H9 (cell line): ENCODE data around the gene DGKH. TPM values are rescaled to one million over a fixed set of nuclear protein-coding genes. Genes with fewer than 3 reads are reported as not detected.

ENCODE experiments used
- DNase-seq: peaks from one replicate; pipeline ENCODE4 v3.0.0-alpha.2; 2017
- H2AFZ ChIP-seq: one replicate; pipeline ENCODE4 v1.6.1; 2013; ENCODE audit warnings: mild to moderate bottlenecking, low read length, control low read depth, moderate library complexity
- H2AK5ac ChIP-seq: 2 replicates; pipeline ENCODE4 v1.6.1; 2013; ENCODE audit warnings: low read length, control low read depth, mixed read lengths; ENCODE audit not compliant: insufficient read length
- H2BK120ac ChIP-seq: one replicate; pipeline ENCODE4 v1.6.1; 2013; ENCODE audit warnings: low read depth, mild to moderate bottlenecking, low read length, control low read depth, inconsistent platforms; ENCODE audit not compliant: poor library complexity, severe bottlenecking
- H2BK12ac ChIP-seq: 2 replicates; pipeline ENCODE4 v1.6.1; 2013; ENCODE audit warnings: low read length, control low read depth, mixed read lengths, low read depth; ENCODE audit not compliant: insufficient read length
- H2BK15ac ChIP-seq: 2 replicates; pipeline ENCODE4 v1.6.1; 2013; ENCODE audit warnings: low read depth, low read length, control low read depth
- H2BK20ac ChIP-seq: one replicate; pipeline ENCODE4 v1.6.1; 2013; ENCODE audit warnings: low read depth, mild to moderate bottlenecking, low read length, control low read depth, inconsistent platforms; ENCODE audit not compliant: poor library complexity, severe bottlenecking
- H2BK5ac ChIP-seq: 2 replicates; pipeline ENCODE4 v1.6.1; 2013; ENCODE audit warnings: low read length, control low read depth, mixed read lengths; ENCODE audit not compliant: insufficient read length
- H3K14ac ChIP-seq: 2 replicates; pipeline ENCODE4 v1.6.1; 2013; ENCODE audit warnings: low read length, control low read depth; ENCODE audit not compliant: insufficient read depth
- H3K18ac ChIP-seq: 2 replicates; pipeline ENCODE4 v1.6.1; 2013; ENCODE audit warnings: low read depth, mild to moderate bottlenecking, mixed read lengths, low read length, control low read depth; ENCODE audit not compliant: insufficient read length
- H3K23ac ChIP-seq: 2 replicates; pipeline ENCODE4 v1.6.1; 2013; ENCODE audit warnings: low read length, control low read depth, mixed read lengths, low read depth; ENCODE audit not compliant: insufficient read length
- H3K23me2 ChIP-seq: 2 replicates; pipeline ENCODE4 v1.6.1; 2013; ENCODE audit warnings: low read depth, mild to moderate bottlenecking, mixed read lengths, low read length, control low read depth; ENCODE audit not compliant: insufficient read length, poor library complexity, severe bottlenecking
- H3K27ac ChIP-seq: 2 replicates; pipeline ENCODE4 v1.5.1; 2013; ENCODE audit warnings: low read length, control low read depth, mixed read lengths, low read depth; ENCODE audit not compliant: insufficient read length
- H3K27me3 ChIP-seq: 2 replicates; pipeline ENCODE4 v1.6.1; 2013; ENCODE audit warnings: low read length, control low read depth, inconsistent platforms; ENCODE audit not compliant: insufficient read depth
- H3K4ac ChIP-seq: 2 replicates; pipeline ENCODE4 v1.6.1; 2013; ENCODE audit warnings: low read depth, mild to moderate bottlenecking, control low read depth, inconsistent platforms, low read length, moderate library complexity
- H3K4me1 ChIP-seq: 2 replicates; pipeline ENCODE4 v1.6.1; 2013; ENCODE audit warnings: low read length, control low read depth, inconsistent platforms; ENCODE audit not compliant: insufficient read depth
- H3K4me2 ChIP-seq: 2 replicates; pipeline ENCODE4 v1.6.1; 2013; ENCODE audit warnings: low read length, control low read depth, mixed read lengths; ENCODE audit not compliant: insufficient read length, insufficient read depth
- H3K56ac ChIP-seq: 2 replicates; pipeline ENCODE4 v1.6.1; 2013; ENCODE audit warnings: low read depth, mild to moderate bottlenecking, mixed read lengths, low read length, control low read depth; ENCODE audit not compliant: insufficient read length
- H3K79me1 ChIP-seq: 2 replicates; pipeline ENCODE4 v1.6.1; 2013; ENCODE audit warnings: low read depth, mild to moderate bottlenecking, moderate library complexity, low read length, control low read depth, inconsistent platforms; ENCODE audit not compliant: insufficient read depth, poor library complexity, severe bottlenecking
- H3K79me2 ChIP-seq: 2 replicates; pipeline ENCODE4 v1.6.1; 2013; ENCODE audit warnings: low read length, control low read depth, inconsistent platforms; ENCODE audit not compliant: insufficient read depth
- H3K9ac ChIP-seq: 2 replicates; pipeline ENCODE4 v1.6.1; 2013; ENCODE audit warnings: low read length, control low read depth, mixed read lengths; ENCODE audit not compliant: insufficient read length; ENCODE audit errors: extremely low read depth
- H3K9me3 ChIP-seq: one replicate; pipeline ENCODE4 v1.6.1; 2013; ENCODE audit warnings: low read depth, low read length, inconsistent platforms; ENCODE audit not compliant: control insufficient read depth
- H3T11ph ChIP-seq: one replicate; pipeline ENCODE4 v1.6.1; 2013; ENCODE audit warnings: mild to moderate bottlenecking, low read length, control low read depth, inconsistent platforms
- H4K20me1 ChIP-seq: one replicate; pipeline ENCODE4 v1.6.1; 2013; ENCODE audit not compliant: control insufficient read depth, insufficient read length, insufficient read depth
- H4K5ac ChIP-seq: 2 replicates; pipeline ENCODE4 v1.6.1; 2013; ENCODE audit warnings: low read depth, mild to moderate bottlenecking, mixed read lengths, low read length, control low read depth; ENCODE audit not compliant: insufficient read length
- H4K8ac ChIP-seq: replicated peaks from 2 replicates; pipeline ENCODE4 v1.6.1; 2013; ENCODE audit warnings: low read length, control low read depth, mixed read lengths, low read depth; ENCODE audit not compliant: insufficient read length
- H4K91ac ChIP-seq: 2 replicates; pipeline ENCODE4 v1.6.1; 2013; ENCODE audit warnings: low read depth, mild to moderate bottlenecking, moderate library complexity, mixed read lengths, low read length, control low read depth; ENCODE audit not compliant: insufficient read length
- H3K27ac Mint-ChIP-seq, 3 experiments: 2 replicates in 2 of 3; 3 replicates in 1 of 3; pipeline ENCODE4 v1.8.0; 2020 to 2021; ENCODE audit warnings: mixed read lengths in 3 of 3, mild to moderate bottlenecking in 1 of 3, moderate library complexity in 1 of 3
- H3K27me3 Mint-ChIP-seq: 2 replicates; pipeline ENCODE4 v1.8.0; 2021; ENCODE audit warnings: low read depth, mild to moderate bottlenecking, moderate library complexity, mixed read lengths
- H3K36me3 Mint-ChIP-seq, 3 experiments: 2 replicates in 2 of 3; 3 replicates in 1 of 3; pipeline ENCODE4 v1.8.0; 2020 to 2021; ENCODE audit warnings: low read depth in 3 of 3, mixed read lengths in 3 of 3; ENCODE audit not compliant: insufficient read depth in 1 of 3
- H3K4me1 Mint-ChIP-seq, 2 experiments: 2 replicates each; pipeline ENCODE4 v1.8.0; 2020; ENCODE audit warnings: mixed read lengths in 2 of 2
- H3K4me3 Mint-ChIP-seq, 2 experiments: 2 replicates in 1 of 2; 3 replicates in 1 of 2; pipeline ENCODE4 v1.8.0; 2020 to 2021; ENCODE audit warnings: mild to moderate bottlenecking in 2 of 2, mixed read lengths in 2 of 2, moderate library complexity in 1 of 2
- H3K9me3 Mint-ChIP-seq, 2 experiments: 2 replicates in 1 of 2; 3 replicates in 1 of 2; pipeline ENCODE4 v1.8.0; 2020; ENCODE audit warnings: mild to moderate bottlenecking in 2 of 2, mixed read lengths in 2 of 2, moderate library complexity in 1 of 2
- CTCF ChIP-seq: fragments of 200-600 bp; sonication (generic); conservative IDR thresholded peaks from 3 replicates; pipeline ENCODE4 v1.8.0; 2021; ENCODE audit warnings: antibody characterized with exemption, mild to moderate bottlenecking
- WGBS: extraction: QIAGEN DNeasy Blood & Tissue Kit; methylation state at CpG from one replicate; pipeline ENCODE4 v1.1.7; 2013; ENCODE audit warnings: missing lambda C conversion rate, low lambda C conversion rate, mixed read lengths; ENCODE audit not compliant: insufficient read length; ENCODE audit errors: extremely low coverage; 5-methylcytosine and 5-hydroxymethylcytosine counted together
- total RNA-seq: library from RNA; stranded (reverse); gene quantifications from 2 replicates; pipeline ENCODE4 v1.2.1, GENCODE V29; 2021

DGKH gene
- total RNA-seq, 1 experiment from 2014 or later = 8.6 TPM

GRCh38 chr13:42170029-42170428, 121.6 kb downstream of the DGKH start:
- Histone ChIP-seq H3K9me3 (no peaks in the 10 kb centered on the region), H3K9ac (no peak overlapping the region), H3K4me1 (peaks cover 3% of the 10 kb centered on the region), H3K56ac (no peak overlapping the region), H2BK120ac (no peak overlapping the region), H4K5ac (no peak overlapping the region), H2BK15ac (no peak overlapping the region), H3K4me2 (no peak overlapping the region), H4K20me1 (no peaks in the 10 kb centered on the region), H3K23me2 (no peaks in the 10 kb centered on the region), H3K18ac (no peak overlapping the region), H2BK20ac (no peak overlapping the region), H3K27ac (no peak overlapping the region), H4K91ac (no peak overlapping the region), H3T11ph (no peak overlapping the region), H3K14ac (no peak overlapping the region), H2BK12ac (no peak overlapping the region), H3K79me2 (no peaks in the 10 kb centered on the region), H4K8ac (no peak overlapping the region), H3K23ac (no peak overlapping the region), H3K4ac (no peak overlapping the region), H3K79me1 (no peaks in the 10 kb centered on the region), H2BK5ac (no peak overlapping the region), H2AK5ac (no peak overlapping the region), H3K27me3 (no peaks in the 10 kb centered on the region), H2AFZ (no peak overlapping the region)
- TF ChIP-seq CTCF = no peak
- peaks cover 20 to 37% (median 26%) of the 10 kb centered on the region in 3 experiments for H3K36me3 Mint-ChIP-seq
- peaks cover 8% of the 10 kb centered on the region; the same call in 1 of the 2 replicates for H3K27me3 Mint-ChIP-seq
- no peak overlapping the region for H3K4me3 Mint-ChIP-seq
- peak overlapping the region in 1 of 3 experiments; percentile 63; a peak in 1 of 7 replicates for H3K27ac Mint-ChIP-seq
- peaks cover 33 to 41% of the 10 kb centered on the region in 2 experiments for H3K4me1 Mint-ChIP-seq
- WGBS = no CpG with 5 or more reads among the region's 5 CpGs
- peak; percentile 72 for DNase-seq
- H3K9me3 Mint-ChIP-seq = no peaks in the 10 kb centered on the region; a peak in 1 of 5 replicates
